ENCODE measurements around the gene ALDH2.

DNA sequence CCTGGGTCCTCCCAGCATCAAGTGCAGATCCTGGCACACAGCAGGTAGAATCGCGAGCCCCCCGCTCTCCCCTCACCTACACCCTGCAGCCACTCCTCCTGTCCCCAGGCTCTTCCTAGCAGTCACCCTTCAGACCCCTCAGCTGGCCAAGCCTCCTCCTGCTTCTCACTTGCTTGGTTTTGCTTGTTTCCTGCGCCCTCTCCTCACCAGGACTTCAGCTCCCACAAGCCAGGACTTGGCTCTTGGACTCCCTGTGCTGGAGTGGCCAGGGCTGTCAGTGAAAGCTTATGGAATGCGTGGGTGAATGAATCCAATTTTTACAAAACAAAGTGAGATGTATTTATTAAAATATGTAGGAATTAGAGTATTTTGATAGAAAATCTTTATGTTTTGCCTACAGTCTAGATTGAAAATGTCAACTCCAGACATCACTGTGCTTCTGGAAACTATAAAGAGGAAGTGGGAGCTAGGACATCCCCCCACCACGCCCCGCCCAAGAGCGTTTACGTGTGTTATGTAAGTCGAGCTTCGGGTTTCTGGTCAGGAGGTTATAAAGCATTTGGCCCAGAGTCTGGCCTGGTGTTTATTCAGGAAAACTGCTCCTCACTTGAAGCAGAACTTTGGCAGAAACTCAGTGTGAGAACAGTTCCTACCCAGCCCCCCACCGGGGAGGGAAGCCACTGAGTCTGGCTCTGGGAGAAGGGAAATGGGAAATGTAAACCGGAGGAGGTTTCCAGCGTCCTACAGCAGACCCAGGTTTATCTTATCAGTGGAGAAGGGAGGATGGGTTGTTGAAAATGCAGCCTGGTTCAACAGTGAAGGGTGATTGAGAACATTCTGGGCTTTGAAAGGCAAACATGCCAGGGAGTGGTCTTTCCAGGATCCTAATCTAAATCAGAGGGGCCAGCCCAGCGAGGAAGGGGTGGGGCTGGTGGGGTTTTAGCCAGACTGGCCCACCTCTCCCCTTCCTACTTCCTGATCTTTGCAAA lies 8.8 kb downstream of the ALDH2 start:
- TF ChIP-seq, protein P1, sequence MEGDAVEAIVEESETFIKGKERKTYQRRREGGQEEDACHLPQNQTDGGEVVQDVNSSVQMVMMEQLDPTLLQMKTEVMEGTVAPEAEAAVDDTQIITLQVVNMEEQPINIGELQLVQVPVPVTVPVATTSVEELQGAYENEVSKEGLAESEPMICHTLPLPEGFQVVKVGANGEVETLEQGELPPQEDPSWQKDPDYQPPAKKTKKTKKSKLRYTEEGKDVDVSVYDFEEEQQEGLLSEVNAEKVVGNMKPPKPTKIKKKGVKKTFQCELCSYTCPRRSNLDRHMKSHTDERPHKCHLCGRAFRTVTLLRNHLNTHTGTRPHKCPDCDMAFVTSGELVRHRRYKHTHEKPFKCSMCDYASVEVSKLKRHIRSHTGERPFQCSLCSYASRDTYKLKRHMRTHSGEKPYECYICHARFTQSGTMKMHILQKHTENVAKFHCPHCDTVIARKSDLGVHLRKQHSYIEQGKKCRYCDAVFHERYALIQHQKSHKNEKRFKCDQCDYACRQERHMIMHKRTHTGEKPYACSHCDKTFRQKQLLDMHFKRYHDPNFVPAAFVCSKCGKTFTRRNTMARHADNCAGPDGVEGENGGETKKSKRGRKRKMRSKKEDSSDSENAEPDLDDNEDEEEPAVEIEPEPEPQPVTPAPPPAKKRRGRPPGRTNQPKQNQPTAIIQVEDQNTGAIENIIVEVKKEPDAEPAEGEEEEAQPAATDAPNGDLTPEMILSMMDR (IDR thresholded peaks at IDR 0.05) = no peak
- TF ChIP-seq POLR2AphosphoS5 (IDR thresholded peaks at IDR 0.05) = peak; percentile 80 to 88
- no peak for TF ChIP-seq POLR2A (IDR thresholded peaks at IDR 0.05; ENCODE audit: low read depth)
- TF ChIP-seq EP300 (IDR thresholded peaks at IDR 0.05) = no peak
